ENCODE measurements around the gene GFOD1.

Gene GFOD1

DNA sequence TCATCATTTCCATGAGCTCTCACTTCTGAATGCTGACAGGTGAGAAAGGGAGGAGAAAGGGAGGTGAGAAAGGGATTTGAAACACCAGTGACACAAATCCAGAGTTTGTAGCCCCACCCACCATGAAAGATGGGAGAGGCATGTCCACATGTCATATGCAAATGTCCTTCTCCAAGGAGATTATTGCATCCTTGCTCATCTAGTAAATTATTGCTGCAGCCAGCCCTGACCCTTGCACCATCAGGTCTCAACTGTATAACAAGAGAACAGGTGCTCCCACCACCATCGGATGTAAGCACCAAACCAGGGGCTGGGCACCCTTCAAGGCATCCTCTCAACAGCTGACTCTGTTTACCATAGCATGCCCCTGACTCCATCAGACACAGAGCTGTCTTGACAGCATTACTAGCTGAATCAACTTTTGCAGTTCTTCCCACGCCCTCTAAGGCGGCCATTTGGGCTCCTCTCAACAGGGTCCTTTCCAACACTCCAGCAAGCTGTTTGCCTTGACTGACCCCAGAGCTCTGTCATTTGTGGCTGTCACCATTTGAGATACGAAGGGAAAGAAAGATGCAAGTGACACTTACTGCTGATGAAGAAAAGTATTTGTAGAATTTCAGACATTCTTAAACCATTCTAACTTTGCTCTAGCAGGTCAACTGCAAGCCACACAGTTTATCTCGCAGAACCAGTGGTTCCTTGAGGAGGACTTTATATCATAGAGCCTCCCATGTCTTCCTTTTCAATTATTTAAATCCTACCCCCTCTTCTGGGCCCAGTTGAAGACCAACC lies 14.2 kb downstream of the GFOD1 start (continued):
- TF ChIP-seq ARNTL (CRISPR knock-in tag; IDR thresholded peaks at IDR 0.05; ENCODE audit: borderline replicate concordance, low read depth): no peak

GRCh38 chr6:13472099-13472498 lies 15.3 kb downstream of the GFOD1 start:
- TF ChIP-seq ESRRG (CRISPR knock-in tag; IDR thresholded peaks at IDR 0.05): no peak
- no peak for TF ChIP-seq RARB (CRISPR knock-in tag; IDR thresholded peaks at IDR 0.05)
- no peak for TF ChIP-seq ZNF565 (CRISPR knock-in tag; conservative IDR thresholded peaks at IDR 0.05; ENCODE audit: low read depth)
- TF ChIP-seq ARNTL (CRISPR knock-in tag; IDR thresholded peaks at IDR 0.05; ENCODE audit: borderline replicate concordance, low read depth): no peak
- TF ChIP-seq, protein P1, sequence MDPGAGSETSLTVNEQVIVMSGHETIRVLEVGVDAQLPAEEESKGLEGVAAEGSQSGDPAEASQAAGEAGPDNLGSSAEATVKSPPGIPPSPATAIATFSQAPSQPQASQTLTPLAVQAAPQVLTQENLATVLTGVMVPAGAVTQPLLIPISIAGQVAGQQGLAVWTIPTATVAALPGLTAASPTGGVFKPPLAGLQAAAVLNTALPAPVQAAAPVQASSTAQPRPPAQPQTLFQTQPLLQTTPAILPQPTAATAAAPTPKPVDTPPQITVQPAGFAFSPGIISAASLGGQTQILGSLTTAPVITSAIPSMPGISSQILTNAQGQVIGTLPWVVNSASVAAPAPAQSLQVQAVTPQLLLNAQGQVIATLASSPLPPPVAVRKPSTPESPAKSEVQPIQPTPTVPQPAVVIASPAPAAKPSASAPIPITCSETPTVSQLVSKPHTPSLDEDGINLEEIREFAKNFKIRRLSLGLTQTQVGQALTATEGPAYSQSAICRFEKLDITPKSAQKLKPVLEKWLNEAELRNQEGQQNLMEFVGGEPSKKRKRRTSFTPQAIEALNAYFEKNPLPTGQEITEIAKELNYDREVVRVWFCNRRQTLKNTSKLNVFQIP (CRISPR knock-in tag; IDR thresholded peaks at IDR 0.05; ENCODE audit: borderline replicate concordance, low read depth): no peak
- TF ChIP-seq ISL1 (CRISPR knock-in tag; IDR thresholded peaks at IDR 0.05): no peak
- no peak for TF ChIP-seq GLIS3 (CRISPR knock-in tag; IDR thresholded peaks at IDR 0.05)
- TF ChIP-seq ZC3H10 (CRISPR knock-in tag; IDR thresholded peaks at IDR 0.05): no peak
- no peak for TF ChIP-seq ZNF8 (CRISPR knock-in tag; IDR thresholded peaks at IDR 0.05)
- TF ChIP-seq ZFP3 (CRISPR knock-in tag; IDR thresholded peaks at IDR 0.05): no peak
- no peak for TF ChIP-seq OSR1 (CRISPR knock-in tag; IDR thresholded peaks at IDR 0.05)
- TF ChIP-seq SNAI2 (CRISPR knock-in tag; IDR thresholded peaks at IDR 0.05): no peak
- no peak for ATAC-seq

- no peak for ATAC-seq
- TF ChIP-seq SNAI2 (CRISPR knock-in tag; IDR thresholded peaks at IDR 0.05) (no peak), TSHZ2 (CRISPR knock-in tag; IDR thresholded peaks at IDR 0.05) (no peak), ARNTL (CRISPR knock-in tag; IDR thresholded peaks at IDR 0.05; ENCODE audit: borderline replicate concordance, low read depth) (no peak), CREB5 (CRISPR knock-in tag; IDR thresholded peaks at IDR 0.05; ENCODE audit: low read depth) (no peak), ZNF8 (CRISPR knock-in tag; IDR thresholded peaks at IDR 0.05) (no peak), TOX (CRISPR knock-in tag; IDR thresholded peaks at IDR 0.05; ENCODE audit: borderline replicate concordance) (no peak), PPARA (CRISPR knock-in tag; IDR thresholded peaks at IDR 0.05; ENCODE audit: borderline replicate concordance) (no peak), CSDC2 (CRISPR knock-in tag; IDR thresholded peaks at IDR 0.05) (no peak), ZFP3 (CRISPR knock-in tag; IDR thresholded peaks at IDR 0.05) (no peak), ZNF565 (CRISPR knock-in tag; conservative IDR thresholded peaks at IDR 0.05; ENCODE audit: low read depth) (no peak), TCF4 (CRISPR knock-in tag; IDR thresholded peaks at IDR 0.05; ENCODE audit: borderline replicate concordance) (no peak), OSR1 (CRISPR knock-in tag; IDR thresholded peaks at IDR 0.05) (no peak), BACH2 (CRISPR knock-in tag; IDR thresholded peaks at IDR 0.05; ENCODE audit: borderline replicate concordance) (no peak), ISL1 (CRISPR knock-in tag; IDR thresholded peaks at IDR 0.05) (no peak), GLIS3 (CRISPR knock-in tag; IDR thresholded peaks at IDR 0.05) (no peak), ZC3H10 (CRISPR knock-in tag; IDR thresholded peaks at IDR 0.05) (no peak), CSRNP3 (CRISPR knock-in tag; IDR thresholded peaks at IDR 0.05) (no peak), RARB (CRISPR knock-in tag; IDR thresholded peaks at IDR 0.05) (no peak)
- TF ChIP-seq, protein P1 (CRISPR knock-in tag; IDR thresholded peaks at IDR 0.05; ENCODE audit: borderline replicate concordance, low read depth): no peak
- TF ChIP-seq, protein P2, sequence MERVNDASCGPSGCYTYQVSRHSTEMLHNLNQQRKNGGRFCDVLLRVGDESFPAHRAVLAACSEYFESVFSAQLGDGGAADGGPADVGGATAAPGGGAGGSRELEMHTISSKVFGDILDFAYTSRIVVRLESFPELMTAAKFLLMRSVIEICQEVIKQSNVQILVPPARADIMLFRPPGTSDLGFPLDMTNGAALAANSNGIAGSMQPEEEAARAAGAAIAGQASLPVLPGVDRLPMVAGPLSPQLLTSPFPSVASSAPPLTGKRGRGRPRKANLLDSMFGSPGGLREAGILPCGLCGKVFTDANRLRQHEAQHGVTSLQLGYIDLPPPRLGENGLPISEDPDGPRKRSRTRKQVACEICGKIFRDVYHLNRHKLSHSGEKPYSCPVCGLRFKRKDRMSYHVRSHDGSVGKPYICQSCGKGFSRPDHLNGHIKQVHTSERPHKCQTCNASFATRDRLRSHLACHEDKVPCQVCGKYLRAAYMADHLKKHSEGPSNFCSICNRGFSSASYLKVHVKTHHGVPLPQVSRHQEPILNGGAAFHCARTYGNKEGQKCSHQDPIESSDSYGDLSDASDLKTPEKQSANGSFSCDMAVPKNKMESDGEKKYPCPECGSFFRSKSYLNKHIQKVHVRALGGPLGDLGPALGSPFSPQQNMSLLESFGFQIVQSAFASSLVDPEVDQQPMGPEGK (CRISPR knock-in tag; IDR thresholded peaks at IDR 0.05; ENCODE audit: borderline replicate concordance): no peak
Observed at GRCh38 chr6:13471184-13471583, 16.2 kb downstream of the GFOD1 start.

Data from SK-N-SH treated with all-trans-retinoic acid at 6 μM for 48 hours (cell line).